Measurements from ENCODE around the gene ARHGEF11. TPM values are rescaled to one million over a fixed set of nuclear protein-coding genes. Genes with fewer than 3 reads are reported as not detected.
A peak's percentile ranks its signal among the peaks of the same experiment; 100 is the strongest.

Gene ARHGEF11
- total RNA-seq, 6 donors from 2014 or later: 39.2 to 170 (median 50.9) TPM

- H3K36me3 ChIP-seq: no peaks in the 10 kb centered on the region
- H3K4me3 ChIP-seq: no peak overlapping the region
- no peak overlapping the region for H3K27ac ChIP-seq
- DNase-seq (no peak), ATAC-seq (ENCODE audit: low FRiP score in 2 of 2) (no peak)
- H3K27me3 ChIP-seq: no peaks in the 10 kb centered on the region
- WGBS, 2 donors: 84 to 91% methylated on average over 3 of the region's 3 CpGs
- no peaks in the 10 kb centered on the region for H3K9me3 ChIP-seq
- peaks cover 0 to 8% (median 1%) of the 10 kb centered on the region in 4 donors for H3K4me1 ChIP-seq
- no peak for TF ChIP-seq EP300 (IDR thresholded peaks at IDR 0.05)
- no peak for TF ChIP-seq CTCF (IDR thresholded peaks at IDR 0.05)
- no peak for TF ChIP-seq POLR2AphosphoS5 (IDR thresholded peaks at IDR 0.05)
- TF ChIP-seq POLR2A (IDR thresholded peaks at IDR 0.05): no peak
These were observed 12.1 kb downstream of the ARHGEF11 start for GRCh38 chr1:157033357-157033876.

- no peak for TF ChIP-seq CTCF (IDR thresholded peaks at IDR 0.05)
- no peak for TF ChIP-seq EP300 (IDR thresholded peaks at IDR 0.05)
- TF ChIP-seq POLR2A (IDR thresholded peaks at IDR 0.05): no peak
- no peak for TF ChIP-seq POLR2AphosphoS5 (IDR thresholded peaks at IDR 0.05)
- H3K9me3 ChIP-seq: no peaks in the 10 kb centered on the region
- H3K36me3 ChIP-seq: no peaks in the 10 kb centered on the region
- H3K4me3 ChIP-seq: no peak overlapping the region
- no peak overlapping the region for H3K27ac ChIP-seq
- ATAC-seq (ENCODE audit: low FRiP score in 2 of 2) (no peak), DNase-seq (no peak)
- H3K4me1 ChIP-seq: peaks cover 0 to 8% (median 1%) of the 10 kb centered on the region in 4 donors
- H3K27me3 ChIP-seq: no peaks in the 10 kb centered on the region
- 68 to 84% methylated on average over 3 of the region's 3 CpGs for WGBS, 2 donors
These were observed 13.2 kb downstream of the ARHGEF11 start for GRCh38 chr1:157032303-157032702.

GRCh38 chr1:157030728-157031127 lies 14.8 kb downstream of the ARHGEF11 start:
- no peak for TF ChIP-seq POLR2A (IDR thresholded peaks at IDR 0.05)
- no peak for TF ChIP-seq POLR2AphosphoS5 (IDR thresholded peaks at IDR 0.05)
- no peak for TF ChIP-seq CTCF (IDR thresholded peaks at IDR 0.05)
- no peak for TF ChIP-seq EP300 (IDR thresholded peaks at IDR 0.05)
- peaks cover 0 to 13% (median 1%) of the 10 kb centered on the region in 4 donors for H3K4me1 ChIP-seq
- no peak overlapping the region for H3K4me3 ChIP-seq
- DNase-seq (no peak), ATAC-seq (ENCODE audit: low FRiP score in 2 of 2) (no peak)
- no peak overlapping the region for H3K27ac ChIP-seq
- no peaks in the 10 kb centered on the region for H3K36me3 ChIP-seq
- H3K9me3 ChIP-seq: no peaks in the 10 kb centered on the region
- 91 to 100% methylated on average over 2 of the region's 2 CpGs for WGBS, 2 donors
- H3K27me3 ChIP-seq: no peaks in the 10 kb centered on the region

GRCh38 chr1:157028674-157029073 lies 16.9 kb downstream of the ARHGEF11 start:
- Histone ChIP-seq H3K9me3 (no peaks in the 10 kb centered on the region), H3K36me3 (no peaks in the 10 kb centered on the region), H3K4me1 (peaks cover 0 to 11% (median 0%) of the 10 kb centered on the region in 4 donors), H3K27ac (no peak overlapping the region), H3K4me3 (no peak overlapping the region), H3K27me3 (no peaks in the 10 kb centered on the region)
- 83 to 85% methylated on average over 4 of the region's 4 CpGs for WGBS, 2 donors
- ATAC-seq (ENCODE audit: low FRiP score in 2 of 2): no peak
- DNase-seq: no peak
- TF ChIP-seq POLR2AphosphoS5 (IDR thresholded peaks at IDR 0.05) (no peak), CTCF (IDR thresholded peaks at IDR 0.05) (no peak), EP300 (IDR thresholded peaks at IDR 0.05) (no peak), POLR2A (IDR thresholded peaks at IDR 0.05) (no peak)

GRCh38 chr1:157025856-157026255 lies 19.7 kb downstream of the ARHGEF11 start:
- TF ChIP-seq CTCF (IDR thresholded peaks at IDR 0.05) (no peak), POLR2AphosphoS5 (IDR thresholded peaks at IDR 0.05) (no peak), EP300 (IDR thresholded peaks at IDR 0.05) (no peak), POLR2A (IDR thresholded peaks at IDR 0.05) (no peak)
- Histone ChIP-seq H3K4me3 (no peak overlapping the region), H3K27me3 (no peaks in the 10 kb centered on the region), H3K4me1 (peaks cover 0 to 10% (median 0%) of the 10 kb centered on the region in 4 donors), H3K36me3 (no peaks in the 10 kb centered on the region), H3K9me3 (peaks cover 6 to 17% (median 10%) of the 10 kb centered on the region in 4 donors), H3K27ac (no peak overlapping the region)
- WGBS, 2 donors: 59 to 67% methylated on average over 2 of the region's 2 CpGs
- ATAC-seq (ENCODE audit: low FRiP score in 2 of 2): peak in 1 of 2 donors; percentile 83
- DNase-seq: no peak

Measured in upper lobe of left lung (tissue), 6 donors.